HAP-1 (cell line): ENCODE data around the gene CDC37L1.

Experiments
- DNase-seq, 2 experiments: peaks; one replicate each; pipeline ENCODE4 v3.0.0-alpha.2; 2016 to 2020; ENCODE audit warnings: low spot score in 2 of 2
- H3K27me3 ChIP-seq: fragments of 250-450 bp; sonication (Bioruptor Pico); 2 replicates; pipeline ENCODE4 v1.5.1; 2020; ENCODE audit warnings: low read depth, mild to moderate bottlenecking, moderate library complexity
- H3K36me3 ChIP-seq: fragments of 250-450 bp; sonication (Bioruptor Pico); replicated peaks from 2 replicates; pipeline ENCODE4 v1.5.1; 2020; ENCODE audit warnings: mild to moderate bottlenecking
- H3K4me1 ChIP-seq: fragments of 250-450 bp; sonication (Bioruptor Pico); 2 replicates; pipeline ENCODE4 v1.5.1; 2020; ENCODE audit warnings: mild to moderate bottlenecking
- H3K4me3 ChIP-seq: fragments of 250-450 bp; sonication (Bioruptor Pico); 2 replicates; pipeline ENCODE4 v1.5.1; 2020; ENCODE audit warnings: mild to moderate bottlenecking, moderate library complexity
- H3K9me3 ChIP-seq: fragments of 250-450 bp; sonication (Bioruptor Pico); 2 replicates; pipeline ENCODE4 v1.5.1; 2020; ENCODE audit warnings: mild to moderate bottlenecking, moderate library complexity
- in situ Hi-C: fragments of 300-500 bp; cut with MboI; formaldehyde crosslinking; loops from 3 replicates; pipeline ENCODE4 v1.14.3; 2020; ENCODE audit warnings: low sequenced_read_pairs, inconsistent platforms, mixed read lengths

CDC37L1 gene

GRCh38 chr9:4709380-4709779 lies 30.0 kb downstream of the CDC37L1 start:
- Histone ChIP-seq H3K4me3 (no peak overlapping the region), H3K9me3 (no peaks in the 10 kb centered on the region), H3K27me3 (no peaks in the 10 kb centered on the region), H3K4me1 (no peaks in the 10 kb centered on the region), H3K36me3 (peaks cover 47% of the 10 kb centered on the region)
- in situ Hi-C loops, result no loop called here
- no peak for DNase-seq

DNA sequence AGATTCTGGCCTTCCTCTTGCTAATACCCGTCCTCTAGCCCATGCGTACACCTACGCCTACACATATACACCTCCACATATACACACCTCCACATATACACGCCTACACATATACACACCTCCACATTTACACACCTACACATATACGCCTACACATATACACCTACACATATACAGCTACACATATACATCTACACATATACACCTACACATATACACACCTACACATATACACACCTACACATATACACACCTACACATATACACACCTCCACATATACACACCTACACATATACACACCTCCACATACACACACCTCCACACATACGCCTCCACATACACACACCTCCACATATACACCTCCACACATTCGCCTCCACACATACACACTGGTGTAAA lies 34.5 kb downstream of the CDC37L1 start:
- DNase-seq, result no peak
- H3K9me3 ChIP-seq, result no peaks in the 10 kb centered on the region
- H3K4me3 ChIP-seq, result no peak overlapping the region
- no peaks in the 10 kb centered on the region for H3K27me3 ChIP-seq
- in situ Hi-C loops, result no loop called here
- H3K4me1 ChIP-seq, result no peaks in the 10 kb centered on the region
- H3K36me3 ChIP-seq, result peaks cover 68% of the 10 kb centered on the region

DNA sequence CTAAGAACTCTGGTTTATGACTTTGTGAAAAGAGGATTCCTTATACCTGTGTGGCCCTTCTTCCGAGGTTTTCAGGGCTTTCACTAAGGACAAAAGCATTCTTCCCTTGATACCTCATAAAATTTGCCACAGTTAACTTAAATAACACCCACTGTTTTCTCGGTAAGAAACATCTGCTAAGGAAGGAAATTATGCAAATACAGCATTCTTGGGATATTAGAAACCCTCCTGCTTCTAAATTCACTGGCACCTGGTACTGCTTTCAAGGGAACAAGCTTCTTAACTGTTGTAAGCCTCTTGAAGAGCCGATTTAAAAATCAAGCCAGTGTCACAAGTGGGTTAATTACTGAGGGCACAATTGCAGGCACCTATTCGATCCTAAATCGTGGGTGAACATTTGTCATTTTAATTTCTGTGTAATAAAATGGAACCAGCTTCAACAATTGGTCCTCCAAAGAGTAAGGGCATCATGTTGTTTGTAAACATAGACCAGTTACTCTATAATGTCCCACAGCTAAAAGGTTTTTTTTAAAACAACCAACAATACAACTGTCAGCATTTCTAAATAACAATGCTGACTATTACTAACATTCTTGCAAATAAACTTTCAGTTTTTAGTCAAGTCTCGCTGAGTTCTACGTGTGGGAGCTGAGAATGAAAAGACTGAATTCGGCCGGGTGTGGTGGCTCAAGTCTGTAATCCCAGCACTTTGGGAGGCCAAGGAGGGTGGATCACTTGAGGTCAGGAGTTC lies 35.1 kb downstream of the CDC37L1 start:
- Histone ChIP-seq H3K4me3 (no peak overlapping the region), H3K4me1 (no peaks in the 10 kb centered on the region), H3K9me3 (no peaks in the 10 kb centered on the region), H3K36me3 (peaks cover 70% of the 10 kb centered on the region), H3K27me3 (no peaks in the 10 kb centered on the region)
- DNase-seq, result peak in 1 of 2 experiments; percentile 23
- in situ Hi-C loops, result no loop called here

DNA sequence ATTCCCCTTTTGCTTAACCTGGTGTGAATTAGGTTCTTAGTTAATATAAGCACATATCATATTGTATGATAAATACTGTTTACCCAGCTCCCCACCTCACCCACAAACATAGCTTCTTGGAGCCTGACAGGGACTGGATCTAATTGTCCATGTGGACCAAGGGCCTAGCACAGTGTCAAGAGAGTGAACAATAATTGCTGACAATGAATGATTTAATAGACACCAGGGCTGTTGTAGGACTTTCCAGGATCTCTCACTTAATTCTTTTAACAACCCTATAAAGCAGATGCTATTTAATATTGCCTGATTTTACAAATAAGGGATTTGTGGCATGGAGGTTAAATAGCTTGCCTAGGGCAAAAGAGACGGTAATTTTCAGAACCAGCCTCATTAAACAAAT lies 36.8 kb downstream of the CDC37L1 start:
- Histone ChIP-seq H3K4me3 (no peak overlapping the region), H3K9me3 (no peaks in the 10 kb centered on the region), H3K4me1 (no peaks in the 10 kb centered on the region), H3K27me3 (no peaks in the 10 kb centered on the region), H3K36me3 (peaks cover 68% of the 10 kb centered on the region)
- in situ Hi-C loops, result no loop called here
- DNase-seq, result no peak

DNA sequence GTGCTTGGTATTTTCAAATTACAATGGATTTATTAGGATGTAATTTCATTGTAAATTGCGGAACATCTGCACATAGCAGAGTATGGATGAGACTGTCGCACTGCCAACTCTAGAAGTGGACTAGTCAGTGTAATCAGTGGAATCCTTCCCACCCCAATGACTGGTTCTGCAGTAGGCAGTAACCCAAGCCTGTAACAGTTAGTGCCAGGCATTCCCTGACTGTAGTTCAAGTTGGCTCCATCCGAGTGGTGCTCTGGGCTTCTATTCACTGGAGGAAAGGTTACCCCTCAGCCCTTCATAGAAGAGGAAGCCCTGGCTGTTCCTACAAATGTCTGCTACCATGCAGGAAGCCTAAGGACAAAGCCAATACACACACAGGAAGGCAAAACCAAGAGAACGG lies 38.4 kb downstream of the CDC37L1 start:
- H3K36me3 ChIP-seq, result peaks cover 60% of the 10 kb centered on the region

DNA sequence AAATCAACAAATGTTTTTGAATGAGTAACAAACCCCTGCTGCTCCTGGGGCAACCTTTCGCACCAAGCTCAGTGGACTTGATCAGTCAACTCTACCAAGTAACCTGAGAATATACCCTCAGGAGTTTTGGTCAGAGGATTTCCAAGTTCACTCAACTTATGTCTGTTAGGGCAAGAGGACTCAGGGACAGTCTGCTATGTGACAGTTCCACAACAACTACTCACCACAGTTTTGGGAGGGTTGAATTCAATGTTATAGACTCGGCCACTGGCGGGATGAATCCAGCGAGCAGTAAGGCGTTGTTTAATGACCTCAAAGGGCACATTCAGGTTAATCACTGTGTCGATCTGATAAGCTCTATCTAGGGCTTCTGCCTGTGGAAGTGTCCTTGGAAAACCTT lies 39.5 kb downstream of the CDC37L1 start:
- in situ Hi-C loops, result no loop called here
- Histone ChIP-seq H3K27me3 (no peaks in the 10 kb centered on the region), H3K9me3 (no peaks in the 10 kb centered on the region), H3K4me3 (no peak overlapping the region), H3K36me3 (peaks cover 59% of the 10 kb centered on the region), H3K4me1 (no peaks in the 10 kb centered on the region)
- DNase-seq, result no peak

More for the DNA sequence above, 38.4 kb downstream of the CDC37L1 start:
- in situ Hi-C loops, result no loop called here
- Histone ChIP-seq H3K4me1 (no peaks in the 10 kb centered on the region), H3K9me3 (no peaks in the 10 kb centered on the region), H3K27me3 (no peaks in the 10 kb centered on the region), H3K4me3 (no peak overlapping the region)
- DNase-seq, result no peak

GRCh38 chr9:4721736-4722135 lies 42.4 kb downstream of the CDC37L1 start:
- H3K9me3 ChIP-seq, result no peaks in the 10 kb centered on the region
- no peak overlapping the region for H3K4me3 ChIP-seq
- H3K27me3 ChIP-seq, result no peaks in the 10 kb centered on the region
- no peak for DNase-seq
- peaks cover 49% of the 10 kb centered on the region for H3K36me3 ChIP-seq
- in situ Hi-C loops, result no loop called here
- no peaks in the 10 kb centered on the region for H3K4me1 ChIP-seq

- Histone ChIP-seq H3K4me1 (peaks cover 5% of the 10 kb centered on the region), H3K27me3 (no peaks in the 10 kb centered on the region), H3K36me3 (peaks cover 19% of the 10 kb centered on the region), H3K9me3 (no peaks in the 10 kb centered on the region), H3K4me3 (no peak overlapping the region)
- no peak for DNase-seq
- in situ Hi-C loops, result no loop called here
Observed at GRCh38 chr9:4725706-4726442, 46.5 kb downstream of the CDC37L1 start.

DNA sequence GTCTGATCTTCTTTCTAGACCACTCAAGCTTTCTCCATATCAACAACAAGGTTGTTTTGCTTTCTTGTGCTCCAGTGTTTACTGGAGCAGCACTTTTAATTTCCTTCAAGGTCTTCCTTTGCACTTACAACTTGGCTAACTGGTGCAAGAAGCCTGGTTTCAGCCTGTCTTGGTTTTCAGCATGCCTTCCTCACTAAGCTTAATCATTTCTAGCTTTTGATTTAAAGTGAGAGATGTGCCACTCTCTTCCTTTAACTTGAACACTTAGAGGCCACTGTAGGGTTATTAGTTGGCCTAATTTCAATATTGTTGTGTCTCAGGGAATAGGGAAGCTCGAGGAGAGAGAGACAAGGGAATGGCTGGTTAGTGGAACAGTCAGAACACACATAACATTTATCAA lies 48.2 kb downstream of the CDC37L1 start:
- Histone ChIP-seq H3K4me1 (peaks cover 13% of the 10 kb centered on the region), H3K27me3 (no peaks in the 10 kb centered on the region), H3K36me3 (peaks cover 11% of the 10 kb centered on the region), H3K4me3 (no peak overlapping the region), H3K9me3 (no peaks in the 10 kb centered on the region)
- DNase-seq, result no peak
- in situ Hi-C loops, result no loop called here

DNA sequence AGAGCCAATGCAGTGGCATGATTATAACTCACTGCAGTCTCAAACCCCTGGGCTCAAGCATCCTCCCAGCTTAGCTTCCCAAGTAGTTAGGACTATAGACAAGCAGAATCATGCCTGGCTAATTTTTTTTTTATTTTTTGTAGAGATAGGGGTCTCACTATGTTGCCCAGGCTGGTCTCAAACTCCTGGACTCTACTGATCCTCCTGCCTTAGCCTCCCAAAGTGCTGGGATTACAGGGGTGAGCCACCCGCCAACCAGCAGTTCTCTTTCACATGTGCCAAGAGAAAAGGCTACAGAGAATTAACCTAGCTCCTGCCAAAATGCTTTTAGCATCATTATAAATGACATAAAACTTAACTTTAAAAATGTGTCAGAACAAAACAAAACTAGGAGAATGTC lies 53.5 kb downstream of the CDC37L1 start:
- in situ Hi-C loops, result no loop called here
- Histone ChIP-seq H3K4me1 (peaks cover 18% of the 10 kb centered on the region), H3K9me3 (no peaks in the 10 kb centered on the region), H3K36me3 (peaks cover 14% of the 10 kb centered on the region), H3K4me3 (no peak overlapping the region), H3K27me3 (no peaks in the 10 kb centered on the region)
- no peak for DNase-seq

GRCh38 chr9:4734150-4734549 lies 54.8 kb downstream of the CDC37L1 start:
- no peaks in the 10 kb centered on the region for H3K9me3 ChIP-seq
- no peaks in the 10 kb centered on the region for H3K27me3 ChIP-seq
- in situ Hi-C loops, result no loop called here
- peaks cover 11% of the 10 kb centered on the region for H3K36me3 ChIP-seq
- peaks cover 21% of the 10 kb centered on the region for H3K4me1 ChIP-seq
- no peak overlapping the region for H3K4me3 ChIP-seq
- no peak for DNase-seq

GRCh38 chr9:4738866-4739586 lies 59.7 kb downstream of the CDC37L1 start:
- peak overlapping the region; percentile 75 for H3K4me3 ChIP-seq
- DNase-seq, result peak in 1 of 2 experiments; percentile 22
- in situ Hi-C loops, result no loop called here
- peaks cover 11% of the 10 kb centered on the region for H3K36me3 ChIP-seq
- no peaks in the 10 kb centered on the region for H3K9me3 ChIP-seq
- peaks cover 24% of the 10 kb centered on the region for H3K4me1 ChIP-seq
- H3K27me3 ChIP-seq, result no peaks in the 10 kb centered on the region

GRCh38 chr9:4739587-4740387 lies 60.4 kb downstream of the CDC37L1 start:
- Histone ChIP-seq H3K36me3 (peaks cover 6% of the 10 kb centered on the region; the same call in 1 of the 2 replicates), H3K4me3 (peak overlapping the region; percentile 75), H3K4me1 (peaks cover 21% of the 10 kb centered on the region), H3K27me3 (no peaks in the 10 kb centered on the region), H3K9me3 (no peaks in the 10 kb centered on the region)
- in situ Hi-C loops, result loop anchor here (10.0 kb wide), 1 partner anchor 245 kb away; the partner anchor contains the start of gene JAK2
- DNase-seq, result peak in 1 of 2 experiments; percentile 48
